ENCODE data around the gene CSRNP3. TPM values are rescaled to one million over a fixed set of nuclear protein-coding genes. Genes with fewer than 3 reads are reported as not detected.

The CSRNP3 gene
- total and polyA plus RNA-seq, 4 donors: 0.18 to 2.2 (median 2.0) TPM

DNA sequence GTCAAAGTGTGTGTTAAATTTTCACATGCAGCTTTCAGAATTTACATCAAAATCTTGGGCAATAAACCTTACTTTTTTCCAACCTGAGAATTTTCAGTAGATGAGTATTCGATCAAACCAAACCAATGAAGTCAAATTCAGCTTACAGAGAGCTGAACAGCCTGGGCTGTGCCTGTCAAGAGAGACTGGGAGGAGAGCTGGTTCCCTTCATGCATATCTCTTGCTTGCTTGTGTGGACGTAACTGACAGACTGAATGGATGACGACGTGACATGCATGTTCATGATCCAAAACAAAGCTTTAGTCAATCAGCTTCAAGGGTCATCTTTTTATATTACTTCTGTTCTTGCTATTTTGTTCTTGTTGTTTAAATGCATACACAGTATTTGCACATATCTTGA is 179.3 kb downstream of the CSRNP3 start:
- Histone ChIP-seq H3K27ac (ENCODE audit: low read depth in 1 of 2, low read length in 2 of 2) (no peak overlapping the region), H3K36me3 (ENCODE audit: control insufficient read depth in 4 of 4, insufficient read depth in 3 of 4, low read depth in 1 of 4, low read length in 3 of 4) (no peaks in the 10 kb centered on the region), H3K9ac (ENCODE audit: low read depth in 1 of 2, low read length in 2 of 2) (no peak overlapping the region), H3K9me3 (ENCODE audit: control insufficient read depth in 4 of 4, low read length in 3 of 4) (peaks cover 0 to 3% (median 0%) of the 10 kb centered on the region in 4 donors), H3K27me3 (ENCODE audit: control insufficient read depth in 4 of 4, insufficient read depth in 4 of 4, low read length in 3 of 4) (no peaks in the 10 kb centered on the region), H3K4me1 (ENCODE audit: control insufficient read depth in 4 of 4, insufficient read depth in 4 of 4, low read length in 3 of 4) (no peaks in the 10 kb centered on the region), H3K4me3 (ENCODE audit: low read depth in 1 of 3, low read length in 3 of 3) (no peak overlapping the region)
- 88% methylated on average over 4 of the region's 4 CpGs for WGBS
- TF ChIP-seq, protein P1, sequence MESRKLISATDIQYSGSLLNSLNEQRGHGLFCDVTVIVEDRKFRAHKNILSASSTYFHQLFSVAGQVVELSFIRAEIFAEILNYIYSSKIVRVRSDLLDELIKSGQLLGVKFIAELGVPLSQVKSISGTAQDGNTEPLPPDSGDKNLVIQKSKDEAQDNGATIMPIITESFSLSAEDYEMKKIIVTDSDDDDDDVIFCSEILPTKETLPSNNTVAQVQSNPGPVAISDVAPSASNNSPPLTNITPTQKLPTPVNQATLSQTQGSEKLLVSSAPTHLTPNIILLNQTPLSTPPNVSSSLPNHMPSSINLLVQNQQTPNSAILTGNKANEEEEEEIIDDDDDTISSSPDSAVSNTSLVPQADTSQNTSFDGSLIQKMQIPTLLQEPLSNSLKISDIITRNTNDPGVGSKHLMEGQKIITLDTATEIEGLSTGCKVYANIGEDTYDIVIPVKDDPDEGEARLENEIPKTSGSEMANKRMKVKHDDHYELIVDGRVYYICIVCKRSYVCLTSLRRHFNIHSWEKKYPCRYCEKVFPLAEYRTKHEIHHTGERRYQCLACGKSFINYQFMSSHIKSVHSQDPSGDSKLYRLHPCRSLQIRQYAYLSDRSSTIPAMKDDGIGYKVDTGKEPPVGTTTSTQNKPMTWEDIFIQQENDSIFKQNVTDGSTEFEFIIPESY (IDR thresholded peaks at IDR 0.05): no peak
- TF ChIP-seq GABPA (IDR thresholded peaks at IDR 0.05 in 1 of 2, conservative IDR thresholded peaks at IDR 0.05 in 1 of 2): no peak
- TF ChIP-seq HNF4G (IDR thresholded peaks at IDR 0.05): no peak
- TF ChIP-seq, protein P2, sequence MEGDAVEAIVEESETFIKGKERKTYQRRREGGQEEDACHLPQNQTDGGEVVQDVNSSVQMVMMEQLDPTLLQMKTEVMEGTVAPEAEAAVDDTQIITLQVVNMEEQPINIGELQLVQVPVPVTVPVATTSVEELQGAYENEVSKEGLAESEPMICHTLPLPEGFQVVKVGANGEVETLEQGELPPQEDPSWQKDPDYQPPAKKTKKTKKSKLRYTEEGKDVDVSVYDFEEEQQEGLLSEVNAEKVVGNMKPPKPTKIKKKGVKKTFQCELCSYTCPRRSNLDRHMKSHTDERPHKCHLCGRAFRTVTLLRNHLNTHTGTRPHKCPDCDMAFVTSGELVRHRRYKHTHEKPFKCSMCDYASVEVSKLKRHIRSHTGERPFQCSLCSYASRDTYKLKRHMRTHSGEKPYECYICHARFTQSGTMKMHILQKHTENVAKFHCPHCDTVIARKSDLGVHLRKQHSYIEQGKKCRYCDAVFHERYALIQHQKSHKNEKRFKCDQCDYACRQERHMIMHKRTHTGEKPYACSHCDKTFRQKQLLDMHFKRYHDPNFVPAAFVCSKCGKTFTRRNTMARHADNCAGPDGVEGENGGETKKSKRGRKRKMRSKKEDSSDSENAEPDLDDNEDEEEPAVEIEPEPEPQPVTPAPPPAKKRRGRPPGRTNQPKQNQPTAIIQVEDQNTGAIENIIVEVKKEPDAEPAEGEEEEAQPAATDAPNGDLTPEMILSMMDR (IDR thresholded peaks at IDR 0.05; ENCODE audit: low read depth, low read length, missing input control): no peak
- TF ChIP-seq JUND (IDR thresholded peaks at IDR 0.05): no peak
- TF ChIP-seq RAD21 (IDR thresholded peaks at IDR 0.05): no peak
- no peak for TF ChIP-seq NR2F2 (IDR thresholded peaks at IDR 0.05)
- no peak for TF ChIP-seq YY1 (IDR thresholded peaks at IDR 0.05)
- TF ChIP-seq EGR1 (IDR thresholded peaks at IDR 0.05; ENCODE audit: low read depth in 2 of 2): no peak
- no peak for TF ChIP-seq FOXA1 (IDR thresholded peaks at IDR 0.05)
- TF ChIP-seq HNF4A (conservative IDR thresholded peaks at IDR 0.05): no peak
- TF ChIP-seq, protein P3, sequence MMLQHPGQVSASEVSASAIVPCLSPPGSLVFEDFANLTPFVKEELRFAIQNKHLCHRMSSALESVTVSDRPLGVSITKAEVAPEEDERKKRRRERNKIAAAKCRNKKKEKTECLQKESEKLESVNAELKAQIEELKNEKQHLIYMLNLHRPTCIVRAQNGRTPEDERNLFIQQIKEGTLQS (IDR thresholded peaks at IDR 0.05): no peak
- TF ChIP-seq TAF1 (conservative IDR thresholded peaks at IDR 0.05): no peak
- TF ChIP-seq, protein P4, sequence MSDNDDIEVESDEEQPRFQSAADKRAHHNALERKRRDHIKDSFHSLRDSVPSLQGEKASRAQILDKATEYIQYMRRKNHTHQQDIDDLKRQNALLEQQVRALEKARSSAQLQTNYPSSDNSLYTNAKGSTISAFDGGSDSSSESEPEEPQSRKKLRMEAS (IDR thresholded peaks at IDR 0.05): no peak
- TF ChIP-seq, protein P5, sequence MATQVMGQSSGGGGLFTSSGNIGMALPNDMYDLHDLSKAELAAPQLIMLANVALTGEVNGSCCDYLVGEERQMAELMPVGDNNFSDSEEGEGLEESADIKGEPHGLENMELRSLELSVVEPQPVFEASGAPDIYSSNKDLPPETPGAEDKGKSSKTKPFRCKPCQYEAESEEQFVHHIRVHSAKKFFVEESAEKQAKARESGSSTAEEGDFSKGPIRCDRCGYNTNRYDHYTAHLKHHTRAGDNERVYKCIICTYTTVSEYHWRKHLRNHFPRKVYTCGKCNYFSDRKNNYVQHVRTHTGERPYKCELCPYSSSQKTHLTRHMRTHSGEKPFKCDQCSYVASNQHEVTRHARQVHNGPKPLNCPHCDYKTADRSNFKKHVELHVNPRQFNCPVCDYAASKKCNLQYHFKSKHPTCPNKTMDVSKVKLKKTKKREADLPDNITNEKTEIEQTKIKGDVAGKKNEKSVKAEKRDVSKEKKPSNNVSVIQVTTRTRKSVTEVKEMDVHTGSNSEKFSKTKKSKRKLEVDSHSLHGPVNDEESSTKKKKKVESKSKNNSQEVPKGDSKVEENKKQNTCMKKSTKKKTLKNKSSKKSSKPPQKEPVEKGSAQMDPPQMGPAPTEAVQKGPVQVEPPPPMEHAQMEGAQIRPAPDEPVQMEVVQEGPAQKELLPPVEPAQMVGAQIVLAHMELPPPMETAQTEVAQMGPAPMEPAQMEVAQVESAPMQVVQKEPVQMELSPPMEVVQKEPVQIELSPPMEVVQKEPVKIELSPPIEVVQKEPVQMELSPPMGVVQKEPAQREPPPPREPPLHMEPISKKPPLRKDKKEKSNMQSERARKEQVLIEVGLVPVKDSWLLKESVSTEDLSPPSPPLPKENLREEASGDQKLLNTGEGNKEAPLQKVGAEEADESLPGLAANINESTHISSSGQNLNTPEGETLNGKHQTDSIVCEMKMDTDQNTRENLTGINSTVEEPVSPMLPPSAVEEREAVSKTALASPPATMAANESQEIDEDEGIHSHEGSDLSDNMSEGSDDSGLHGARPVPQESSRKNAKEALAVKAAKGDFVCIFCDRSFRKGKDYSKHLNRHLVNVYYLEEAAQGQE (IDR thresholded peaks at IDR 0.05): no peak
- no peak for DNase-seq (ENCODE audit: low spot score)

DNA sequence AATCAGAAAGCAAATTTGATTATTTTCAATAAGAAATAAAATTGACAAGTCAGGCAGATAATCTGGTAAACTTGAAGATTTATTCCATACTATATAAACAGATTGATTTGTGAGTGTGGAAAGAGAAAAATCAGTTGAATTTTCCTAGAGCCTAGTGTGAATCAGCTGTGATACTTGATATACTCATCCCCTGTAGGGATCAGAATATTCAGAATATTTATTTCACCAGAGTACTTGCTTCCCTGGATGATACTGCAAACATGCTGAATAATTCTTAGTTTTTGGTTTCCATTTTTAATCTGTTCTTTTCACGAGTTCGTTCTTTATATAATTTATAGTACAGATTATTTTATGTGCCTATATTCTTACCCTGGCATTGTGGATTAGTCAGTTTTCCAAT is 181.7 kb downstream of the CSRNP3 start:
- Histone ChIP-seq H3K36me3 (ENCODE audit: control insufficient read depth in 4 of 4, insufficient read depth in 3 of 4, low read depth in 1 of 4, low read length in 3 of 4) (no peaks in the 10 kb centered on the region), H3K9ac (ENCODE audit: low read depth in 1 of 2, low read length in 2 of 2) (no peak overlapping the region), H3K27me3 (ENCODE audit: control insufficient read depth in 4 of 4, insufficient read depth in 4 of 4, low read length in 3 of 4) (no peaks in the 10 kb centered on the region), H3K9me3 (ENCODE audit: control insufficient read depth in 4 of 4, low read length in 3 of 4) (no peaks in the 10 kb centered on the region), H3K4me3 (ENCODE audit: low read depth in 1 of 3, low read length in 3 of 3) (no peak overlapping the region), H3K4me1 (ENCODE audit: control insufficient read depth in 4 of 4, insufficient read depth in 4 of 4, low read length in 3 of 4) (no peaks in the 10 kb centered on the region), H3K27ac (ENCODE audit: low read depth in 1 of 2, low read length in 2 of 2) (no peak overlapping the region)
- TF ChIP-seq, protein P2 (IDR thresholded peaks at IDR 0.05; ENCODE audit: low read depth, low read length, missing input control): no peak
- no peak for TF ChIP-seq EGR1 (IDR thresholded peaks at IDR 0.05; ENCODE audit: low read depth in 2 of 2)
- no peak for TF ChIP-seq GABPA (IDR thresholded peaks at IDR 0.05 in 1 of 2, conservative IDR thresholded peaks at IDR 0.05 in 1 of 2)
- TF ChIP-seq TAF1 (conservative IDR thresholded peaks at IDR 0.05): no peak
- no peak for TF ChIP-seq HNF4A (conservative IDR thresholded peaks at IDR 0.05)
- WGBS: 96% methylated on average over 2 of the region's 2 CpGs
- DNase-seq (ENCODE audit: low spot score): no peak

Data from liver (tissue), 9 donors.